ENCODE data around the gene HNF4A. TPM values are rescaled to one million over a fixed set of nuclear protein-coding genes. Genes with fewer than 3 reads are reported as not detected.

Gene HNF4A
- total RNA-seq, 1 donor: not detected

DNA sequence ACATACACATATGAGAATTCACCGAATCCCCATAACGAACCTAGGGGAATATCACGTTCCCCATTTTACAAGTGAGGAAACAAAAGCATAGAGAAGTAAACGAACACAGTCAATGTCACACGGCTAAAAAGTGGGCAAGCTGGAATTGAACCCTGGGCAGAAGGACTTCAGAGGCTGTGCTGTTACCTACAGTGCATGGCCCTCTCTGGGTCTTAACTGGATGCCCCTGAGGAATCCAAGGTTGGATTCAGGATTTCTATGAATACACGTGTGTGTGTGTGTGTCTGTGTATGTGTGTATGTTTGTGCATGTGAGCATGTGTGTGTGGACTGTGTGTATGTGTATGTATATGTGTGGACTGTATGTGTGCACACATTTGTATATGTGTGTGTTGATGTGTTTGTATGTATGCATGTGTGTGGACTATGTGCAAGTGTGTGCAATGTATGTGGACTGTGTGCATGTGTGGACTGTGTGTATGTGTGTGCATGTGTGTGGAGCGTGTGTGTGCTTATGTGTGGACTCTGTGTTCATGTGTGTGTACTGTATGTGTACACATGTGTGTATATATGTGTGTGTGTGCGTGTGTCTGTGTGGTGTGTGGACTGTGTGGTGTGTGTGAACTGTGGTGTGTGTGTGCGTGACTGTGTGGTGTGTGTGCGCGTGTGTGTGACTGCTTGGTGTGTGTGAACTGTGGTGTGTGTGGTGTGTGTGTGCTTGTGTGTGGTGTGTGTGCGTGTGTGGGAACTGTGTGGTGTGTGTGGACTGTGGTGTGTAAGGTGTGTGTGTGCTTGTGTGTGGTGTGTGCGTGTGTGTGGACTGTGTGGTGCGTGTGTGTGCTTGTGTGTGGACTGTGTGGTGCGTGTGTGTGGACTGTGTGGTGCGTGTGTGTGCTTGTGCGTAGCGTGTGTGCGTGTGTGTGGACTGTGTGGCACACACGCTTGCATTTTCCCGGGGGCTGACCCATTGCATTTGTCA, 49.0 kb downstream of the HNF4A start:
- no peak for DNase-seq (ENCODE audit: low read depth)
- H3K4me3 ChIP-seq (ENCODE audit: low read depth, low read length): no peak overlapping the region
- TF ChIP-seq, protein P1, sequence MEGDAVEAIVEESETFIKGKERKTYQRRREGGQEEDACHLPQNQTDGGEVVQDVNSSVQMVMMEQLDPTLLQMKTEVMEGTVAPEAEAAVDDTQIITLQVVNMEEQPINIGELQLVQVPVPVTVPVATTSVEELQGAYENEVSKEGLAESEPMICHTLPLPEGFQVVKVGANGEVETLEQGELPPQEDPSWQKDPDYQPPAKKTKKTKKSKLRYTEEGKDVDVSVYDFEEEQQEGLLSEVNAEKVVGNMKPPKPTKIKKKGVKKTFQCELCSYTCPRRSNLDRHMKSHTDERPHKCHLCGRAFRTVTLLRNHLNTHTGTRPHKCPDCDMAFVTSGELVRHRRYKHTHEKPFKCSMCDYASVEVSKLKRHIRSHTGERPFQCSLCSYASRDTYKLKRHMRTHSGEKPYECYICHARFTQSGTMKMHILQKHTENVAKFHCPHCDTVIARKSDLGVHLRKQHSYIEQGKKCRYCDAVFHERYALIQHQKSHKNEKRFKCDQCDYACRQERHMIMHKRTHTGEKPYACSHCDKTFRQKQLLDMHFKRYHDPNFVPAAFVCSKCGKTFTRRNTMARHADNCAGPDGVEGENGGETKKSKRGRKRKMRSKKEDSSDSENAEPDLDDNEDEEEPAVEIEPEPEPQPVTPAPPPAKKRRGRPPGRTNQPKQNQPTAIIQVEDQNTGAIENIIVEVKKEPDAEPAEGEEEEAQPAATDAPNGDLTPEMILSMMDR (IDR thresholded peaks at IDR 0.05; ENCODE audit: insufficient read depth, low read length): no peak

DNA sequence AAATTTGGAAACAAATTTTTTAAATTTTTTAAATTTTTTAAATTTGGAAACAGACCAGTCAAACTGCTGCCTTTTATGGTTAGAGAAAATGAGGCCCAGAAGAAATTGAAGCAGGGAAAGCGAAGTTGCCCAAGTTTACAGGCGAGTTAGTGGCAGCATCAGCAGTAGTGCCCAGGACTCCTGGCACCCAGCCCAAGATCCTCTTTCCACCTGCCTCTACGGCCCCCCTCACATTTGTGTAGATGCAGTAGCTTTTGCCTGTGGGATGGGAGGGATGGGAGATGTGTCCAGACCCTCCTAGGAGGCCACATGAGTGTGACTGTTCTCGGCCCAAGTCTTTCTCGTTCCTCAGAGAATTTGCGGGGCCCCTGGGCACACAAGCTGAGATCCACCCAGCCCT, 49.8 kb downstream of the HNF4A start:
- no peak overlapping the region for H3K4me3 ChIP-seq (ENCODE audit: low read depth, low read length)
- DNase-seq (ENCODE audit: low read depth): no peak
- TF ChIP-seq, protein P1 (IDR thresholded peaks at IDR 0.05; ENCODE audit: insufficient read depth, low read length): no peak

DNA sequence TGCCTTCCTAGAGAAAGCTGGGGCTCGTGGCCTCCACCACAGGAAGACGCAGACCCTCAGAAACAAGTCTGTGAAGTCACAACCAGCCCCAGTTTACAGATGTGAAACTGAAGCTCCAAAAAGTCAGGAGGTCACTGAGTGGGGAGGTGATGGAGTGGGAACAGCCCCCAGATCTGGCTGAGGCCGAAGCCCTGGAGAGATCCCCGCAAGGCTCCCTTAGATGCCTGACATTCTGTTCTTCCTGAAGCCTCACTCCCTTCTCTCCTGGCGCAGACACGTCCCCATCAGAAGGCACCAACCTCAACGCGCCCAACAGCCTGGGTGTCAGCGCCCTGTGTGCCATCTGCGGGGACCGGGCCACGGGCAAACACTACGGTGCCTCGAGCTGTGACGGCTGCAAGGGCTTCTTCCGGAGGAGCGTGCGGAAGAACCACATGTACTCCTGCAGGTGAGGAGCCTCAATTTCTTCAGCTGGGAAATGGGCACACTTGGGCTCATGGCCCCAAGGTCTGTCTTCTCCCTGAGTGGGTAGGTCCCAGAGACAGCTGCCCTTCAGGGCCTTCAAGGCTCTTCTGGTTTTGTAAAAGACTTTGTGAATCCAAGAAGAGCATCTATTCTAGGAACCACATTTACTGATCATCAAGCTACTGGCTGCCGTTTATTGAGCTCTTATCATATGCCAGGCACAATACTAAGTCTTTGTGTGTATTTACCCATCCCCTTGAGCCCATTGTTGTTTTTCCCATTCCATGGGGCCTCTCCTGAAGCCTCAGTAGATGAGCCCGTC, 50.5 kb downstream of the HNF4A start:
- TF ChIP-seq, protein P1 (IDR thresholded peaks at IDR 0.05; ENCODE audit: insufficient read depth, low read length): no peak
- DNase-seq (ENCODE audit: low read depth): no peak
- H3K4me3 ChIP-seq (ENCODE audit: low read depth, low read length): no peak overlapping the region

DNA sequence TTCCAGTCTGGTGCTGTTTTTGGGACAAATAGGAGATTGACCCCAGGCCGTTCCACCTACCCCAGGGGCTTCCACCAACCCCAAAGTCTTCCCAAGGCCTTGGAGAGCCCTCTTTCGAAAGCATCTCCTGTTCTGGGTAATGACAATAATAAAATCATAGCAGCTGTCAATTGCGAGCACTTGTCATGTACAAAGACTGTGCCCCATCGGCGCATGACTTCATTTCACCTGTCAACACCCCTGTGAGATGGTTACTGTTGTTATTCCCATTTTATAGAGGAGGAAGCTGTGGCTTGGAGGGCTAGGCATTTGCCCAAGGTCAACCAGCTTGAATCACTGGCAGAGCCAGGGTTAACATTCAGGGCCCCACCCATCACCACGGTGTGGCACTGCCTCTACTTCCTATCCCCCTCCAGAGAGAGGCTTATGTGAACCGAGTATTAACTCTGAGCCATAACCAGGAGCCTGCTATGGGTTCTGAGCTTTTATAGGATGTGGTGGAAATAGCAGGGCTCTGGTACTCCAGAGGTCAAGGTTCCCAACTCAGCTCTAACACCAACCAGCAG, 51.2 kb downstream of the HNF4A start:
- DNase-seq (ENCODE audit: low read depth): no peak
- H3K4me3 ChIP-seq (ENCODE audit: low read depth, low read length): no peak overlapping the region
- TF ChIP-seq, protein P1 (IDR thresholded peaks at IDR 0.05; ENCODE audit: insufficient read depth, low read length): no peak

DNA sequence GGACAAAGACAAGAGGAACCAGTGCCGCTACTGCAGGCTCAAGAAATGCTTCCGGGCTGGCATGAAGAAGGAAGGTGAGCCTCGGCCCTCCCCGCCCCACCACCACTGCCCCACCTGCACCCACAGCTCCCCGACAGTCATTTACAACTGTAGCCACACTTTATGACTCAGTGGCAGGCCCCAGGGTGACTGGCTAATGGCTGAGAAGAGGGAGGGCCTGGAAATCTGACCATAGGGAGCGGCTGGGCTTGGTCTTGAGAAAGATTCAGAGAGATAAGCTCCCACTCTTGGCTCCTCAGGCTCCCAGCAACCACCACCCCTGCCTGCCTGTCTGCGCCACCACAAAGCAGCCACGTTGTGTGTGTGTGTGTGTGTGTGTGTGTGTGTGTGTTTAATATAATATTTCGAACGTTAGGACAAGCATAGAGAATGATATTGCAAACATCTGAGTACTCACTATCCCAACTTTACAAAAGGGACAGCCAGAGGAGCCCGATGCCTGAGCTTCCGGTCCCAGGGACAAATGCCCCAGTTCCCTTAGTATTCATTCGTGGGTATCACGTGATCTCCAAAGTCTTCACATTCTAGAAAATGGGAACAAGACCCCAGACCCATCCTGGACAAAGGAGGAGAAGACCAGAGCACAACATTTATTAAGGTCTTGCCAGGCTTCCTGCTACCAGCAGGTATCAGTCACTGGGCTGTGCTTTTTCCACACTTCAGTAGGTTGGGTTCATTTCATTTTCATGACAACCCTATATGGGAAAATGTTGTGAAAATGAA, 52.1 kb downstream of the HNF4A start:
- DNase-seq (ENCODE audit: low read depth): peak; percentile 75
- H3K4me3 ChIP-seq (ENCODE audit: low read depth, low read length): no peak overlapping the region
- TF ChIP-seq, protein P1 (IDR thresholded peaks at IDR 0.05; ENCODE audit: insufficient read depth, low read length): no peak

GRCh38 chr20:44409132-44409600, 53.7 kb downstream of the HNF4A start:
- H3K4me3 ChIP-seq (ENCODE audit: low read depth, low read length): no peak overlapping the region
- TF ChIP-seq, protein P1 (IDR thresholded peaks at IDR 0.05; ENCODE audit: insufficient read depth, low read length): no peak
- DNase-seq (ENCODE audit: low read depth): peak; percentile 86
